NCI-H748 treated with DMSO at 0.1 percent for 48 hours (cell line): Measurements from ENCODE around the gene LRFN2.
A peak's percentile ranks its signal among the peaks of the same experiment; 100 is the strongest.

ENCODE experiments used
- DNase-seq: peaks from one replicate; lab custom pipeline; 2025; lab: John Stamatoyannopoulos, UW

LRFN2 gene

DNA sequence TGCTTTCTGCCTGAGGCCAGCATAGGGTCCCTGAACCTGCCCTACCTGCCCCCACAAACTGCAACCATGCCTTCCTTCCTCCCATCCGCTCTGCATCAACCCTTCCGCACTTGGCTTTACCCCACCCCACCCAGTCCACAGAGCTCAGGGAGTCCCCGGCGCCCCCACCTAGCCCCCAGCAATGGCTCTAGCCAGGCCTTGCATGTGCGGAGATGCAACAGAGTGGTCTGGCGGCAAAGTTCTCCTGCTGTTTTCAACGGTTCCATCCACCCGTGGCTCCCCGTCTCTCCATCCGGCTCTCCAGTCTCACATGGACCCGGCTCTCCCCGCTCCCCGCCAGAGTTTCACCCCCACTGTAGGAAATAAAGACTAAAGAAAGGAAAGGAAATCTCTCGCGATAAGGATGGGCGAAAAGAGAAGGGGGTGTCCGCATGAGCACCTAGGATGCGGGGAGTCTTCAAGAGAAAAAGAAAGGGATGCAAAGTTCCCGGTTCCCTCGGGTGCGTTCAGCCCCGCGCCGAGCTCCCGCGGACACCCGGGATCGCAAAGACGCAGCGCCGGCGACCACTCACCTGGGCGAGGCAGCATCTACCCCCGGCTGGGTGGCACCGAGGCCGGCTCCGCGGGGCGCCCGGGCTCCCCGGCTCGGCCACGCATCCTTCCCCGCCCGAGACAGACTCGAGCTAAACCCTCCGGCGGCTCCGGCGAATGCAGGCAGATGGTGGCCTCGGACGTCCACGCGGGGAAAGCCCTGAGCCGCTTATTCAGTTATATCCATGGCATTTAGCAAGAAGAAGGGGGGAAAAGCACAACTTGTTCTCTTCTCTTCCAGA lies 579 bp downstream of the LRFN2 start:
- DNase-seq: peak; percentile 54

DNA sequence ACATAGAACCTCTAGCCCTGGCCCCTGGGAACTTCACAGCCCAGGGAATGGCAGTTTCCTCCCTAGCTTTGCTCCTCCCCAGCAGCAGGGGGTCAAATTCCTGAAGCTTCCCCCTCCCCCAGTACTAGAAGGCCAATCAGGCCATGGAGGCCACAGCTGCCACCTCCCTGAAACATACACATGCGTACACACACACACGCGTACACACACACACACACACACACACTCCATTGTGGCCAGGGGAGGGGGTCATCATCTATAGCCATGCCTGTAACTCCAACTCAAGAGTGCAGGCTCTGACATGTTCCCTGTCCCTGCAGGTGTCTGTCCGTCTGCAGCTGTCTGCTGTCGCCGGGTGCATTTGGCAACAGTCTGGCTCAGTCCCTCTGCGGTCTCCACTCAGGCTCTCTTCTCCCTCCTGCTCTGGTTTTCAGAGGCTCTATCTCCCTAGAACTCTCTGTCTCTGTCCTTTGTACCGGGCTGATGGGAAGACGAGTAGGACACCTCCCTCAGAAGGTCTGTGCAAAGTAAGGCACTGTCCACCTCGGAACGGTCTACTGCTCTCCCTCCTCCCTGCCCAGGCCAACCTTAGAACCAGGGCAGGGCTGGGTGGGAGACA lies 1.4 kb downstream of the LRFN2 start:
- DNase-seq: peak; percentile 88

DNA sequence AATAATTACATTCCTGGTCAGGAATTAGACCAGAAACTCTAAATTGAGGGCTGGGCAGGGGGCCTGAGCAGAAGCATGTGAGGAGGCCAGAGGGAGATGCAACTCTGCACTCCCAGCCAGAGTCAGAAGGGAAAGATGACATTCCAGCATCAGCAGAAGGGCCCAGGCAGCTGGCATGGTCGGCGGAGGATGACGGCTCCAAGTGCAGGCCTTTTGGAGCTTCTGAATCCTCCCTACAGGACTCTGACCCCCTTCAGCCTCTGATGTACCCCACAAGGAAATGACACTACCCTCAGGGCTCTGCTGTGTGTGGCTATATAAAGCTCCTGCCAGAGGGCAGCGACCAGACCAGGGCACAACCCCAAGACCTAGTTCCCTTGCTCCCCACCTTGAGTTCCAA lies 1.9 kb downstream of the LRFN2 start:
- no peak for DNase-seq

DNA sequence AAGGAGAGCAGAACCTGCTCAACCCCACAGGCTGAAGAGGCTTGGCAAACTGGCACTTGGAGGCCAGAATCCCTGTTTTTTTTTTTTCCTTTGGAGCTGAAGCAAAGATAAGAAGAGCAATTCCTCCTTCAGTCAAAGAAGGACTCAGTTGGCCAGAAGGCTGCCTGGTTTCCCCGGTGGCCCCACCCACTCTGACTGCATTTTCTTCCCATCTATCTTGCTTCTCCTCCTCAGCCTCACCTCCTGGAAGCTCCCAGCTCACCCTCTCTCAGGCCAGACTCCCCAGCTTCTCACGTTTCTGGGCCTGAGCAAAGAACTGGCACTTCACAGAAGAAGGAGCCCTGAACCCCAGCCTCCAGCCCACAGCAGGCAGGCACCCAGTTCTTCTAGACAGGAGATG lies 2.4 kb downstream of the LRFN2 start:
- no peak for DNase-seq

DNA sequence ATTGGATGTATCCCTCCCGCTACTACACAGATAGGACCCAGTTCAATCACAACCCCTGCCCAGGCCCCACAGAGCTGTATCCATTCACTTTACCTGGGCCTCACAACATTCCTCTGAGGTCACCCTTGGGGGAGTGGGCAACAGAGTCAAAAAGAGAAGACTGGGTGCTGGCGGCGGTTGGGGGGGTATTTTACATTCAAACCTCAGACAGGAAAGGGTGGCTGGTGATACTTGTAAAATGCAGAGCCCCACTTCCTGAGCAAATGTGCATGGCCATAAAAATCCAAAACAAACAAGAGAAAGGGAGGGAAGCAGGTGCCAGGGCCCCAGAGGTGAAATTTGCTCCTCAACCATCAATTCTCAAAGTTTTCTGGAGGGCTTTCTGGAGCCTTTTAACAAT lies 3.5 kb downstream of the LRFN2 start:
- DNase-seq: no peak

DNA sequence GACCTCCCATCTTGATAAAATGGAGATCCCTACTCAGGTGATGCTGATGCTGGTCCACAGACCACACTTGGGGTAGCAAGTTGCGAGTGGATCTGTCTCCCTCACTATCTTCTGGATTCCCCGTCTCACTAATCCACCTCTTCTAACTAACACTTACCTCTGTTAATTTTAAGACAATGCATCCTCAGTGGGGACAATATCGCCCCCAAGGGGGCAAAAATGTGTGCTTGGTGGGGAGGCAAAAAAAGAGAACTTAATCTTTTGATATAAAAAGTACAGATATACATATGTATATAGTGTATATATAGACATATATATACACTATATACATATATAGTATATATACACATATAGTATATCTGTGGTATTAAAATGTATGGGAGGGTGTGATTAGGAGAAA lies 4.3 kb downstream of the LRFN2 start:
- no peak for DNase-seq

DNA sequence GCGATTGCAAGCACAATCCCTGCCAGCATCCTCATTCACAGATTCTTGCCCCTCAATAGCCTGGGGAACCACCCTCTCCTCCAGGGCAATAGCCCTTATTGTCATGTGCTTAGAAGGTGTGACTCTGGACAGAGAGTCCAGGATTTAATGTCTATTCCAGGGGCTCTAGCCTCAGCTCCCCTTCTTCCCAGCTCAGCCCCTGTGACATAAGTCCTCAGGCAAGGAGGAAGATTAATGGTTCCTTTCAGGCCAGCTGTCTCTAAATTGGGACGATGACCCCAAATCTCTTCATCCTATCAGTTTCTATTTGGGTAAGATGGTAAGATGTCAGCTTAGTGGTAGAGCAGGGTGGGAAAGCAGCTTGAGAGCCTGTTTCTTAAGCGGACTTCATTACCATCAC lies 8.1 kb downstream of the LRFN2 start:
- no peak for DNase-seq

DNA sequence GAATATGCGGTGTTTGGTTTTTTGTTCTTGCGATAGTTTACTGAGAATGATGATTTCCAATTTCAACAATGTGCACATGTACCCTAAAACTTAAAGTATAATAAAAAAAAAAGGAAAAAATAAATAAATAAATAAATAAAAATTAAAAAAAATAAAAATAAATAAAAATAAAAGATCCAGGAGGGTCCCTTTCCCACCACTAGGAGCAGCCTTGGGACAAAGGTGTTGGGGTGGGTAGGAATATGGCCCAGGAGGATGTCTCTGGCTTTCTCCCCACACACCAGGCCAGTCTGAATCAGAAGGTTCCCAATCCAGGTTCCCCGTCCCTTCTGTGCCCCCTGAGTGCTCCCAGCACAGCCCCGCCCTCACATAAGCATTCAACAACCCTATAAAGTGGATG lies 9.5 kb downstream of the LRFN2 start:
- DNase-seq: no peak

DNA sequence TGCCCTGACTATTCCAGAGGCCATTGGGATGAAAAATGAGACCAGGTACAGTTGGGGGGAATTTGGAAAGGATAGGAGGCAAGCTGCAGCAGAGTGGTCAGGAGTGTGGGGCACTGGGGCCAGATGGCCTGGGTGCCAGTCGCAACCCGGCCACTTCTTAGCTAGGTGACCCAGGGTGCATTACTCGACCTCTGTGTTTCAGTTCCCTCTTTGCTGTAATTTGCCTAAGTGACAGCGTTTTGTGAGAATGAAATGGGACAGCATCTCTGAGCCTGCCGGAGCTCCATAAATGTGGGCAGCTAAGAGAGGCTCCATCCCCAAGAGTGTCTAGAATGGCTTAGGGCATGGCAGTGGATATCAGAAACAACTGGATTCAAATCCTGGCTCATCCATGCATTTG lies 13.9 kb downstream of the LRFN2 start:
- DNase-seq: no peak

DNA sequence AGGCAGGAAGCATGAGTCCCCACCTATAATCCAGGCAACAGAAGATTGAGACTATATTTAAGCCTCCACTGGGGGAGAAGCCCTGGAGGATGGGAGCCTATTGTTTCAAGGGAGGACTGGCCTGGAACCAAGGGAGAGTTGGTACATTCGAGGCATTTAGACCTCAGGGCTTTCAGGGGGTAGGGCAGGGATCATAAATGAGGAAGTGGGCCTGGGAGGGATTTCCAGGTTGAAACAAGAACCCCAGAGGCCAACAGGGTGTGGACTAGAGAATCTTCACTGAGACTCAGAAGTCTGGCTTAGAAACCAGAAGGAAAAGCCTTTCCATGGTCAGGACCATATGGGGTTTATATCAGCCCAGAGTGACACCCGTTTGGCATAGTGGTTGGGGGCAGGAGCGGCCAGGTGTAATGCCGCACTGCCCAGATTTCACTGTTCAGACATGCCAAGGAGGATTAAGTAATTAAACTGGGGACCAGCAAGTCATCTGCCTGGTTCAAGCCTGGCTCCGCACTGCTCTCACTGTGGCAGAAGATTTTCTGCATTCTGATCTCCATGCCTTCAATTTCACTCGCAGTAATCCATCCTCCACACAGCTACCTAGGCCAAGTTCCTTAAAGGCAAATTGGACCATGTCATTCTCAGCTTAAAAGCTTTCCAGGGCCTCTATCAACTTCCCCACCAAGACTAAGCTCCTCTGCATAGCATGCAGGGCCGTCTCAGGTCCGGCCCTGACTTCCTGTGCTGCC lies 17.8 kb downstream of the LRFN2 start:
- no peak for DNase-seq

DNA sequence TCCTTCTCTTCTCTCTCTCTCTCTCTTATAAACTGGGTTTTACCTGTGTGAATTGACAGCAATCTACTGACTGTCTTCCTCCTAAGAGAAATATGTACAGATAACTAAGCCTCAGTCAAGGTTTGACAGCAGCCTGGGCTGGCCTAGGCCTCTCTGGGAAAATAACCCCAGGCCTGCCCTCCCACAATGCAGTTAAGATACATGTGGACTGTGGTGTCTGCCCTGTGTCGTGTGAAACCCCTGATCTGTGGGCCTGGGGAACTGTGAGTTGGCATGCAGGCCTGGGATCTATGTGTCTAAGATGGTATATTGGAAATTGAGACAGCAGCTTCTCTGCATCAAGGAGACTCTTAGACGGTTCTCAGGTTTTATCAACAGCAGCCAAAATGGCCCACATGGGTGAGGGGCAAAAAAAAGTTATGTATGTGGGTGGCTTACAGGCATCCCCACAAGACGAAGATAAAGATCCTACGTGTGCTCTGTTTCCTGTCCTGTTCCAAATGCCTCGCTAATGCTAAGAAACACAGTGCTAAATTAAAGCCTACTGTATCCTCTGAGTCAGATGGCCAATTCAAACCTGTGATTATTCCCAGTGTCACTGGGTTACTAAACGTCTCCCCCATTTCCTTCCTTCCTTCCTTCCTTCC lies 19.0 kb downstream of the LRFN2 start:
- no peak for DNase-seq

DNA sequence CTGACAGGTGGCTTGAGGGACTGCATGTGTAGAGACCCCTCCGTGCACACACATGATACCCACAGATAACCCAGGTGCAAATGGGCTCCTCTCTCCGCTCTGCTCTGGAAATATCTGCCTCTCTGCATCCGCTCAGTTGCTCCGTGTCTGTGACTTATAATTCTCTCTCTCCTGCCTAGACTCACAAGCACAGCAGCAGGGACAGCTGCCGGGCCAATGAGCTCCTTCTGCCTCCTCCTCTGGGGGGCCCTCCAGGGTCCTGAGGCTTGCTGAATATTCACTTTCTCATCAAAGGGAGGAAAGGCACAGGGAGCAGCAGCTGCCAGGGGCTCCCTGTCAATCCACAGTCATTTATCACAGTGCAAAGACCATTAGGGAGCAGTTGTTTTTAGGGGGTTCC lies 24.1 kb downstream of the LRFN2 start:
- DNase-seq: no peak

DNA sequence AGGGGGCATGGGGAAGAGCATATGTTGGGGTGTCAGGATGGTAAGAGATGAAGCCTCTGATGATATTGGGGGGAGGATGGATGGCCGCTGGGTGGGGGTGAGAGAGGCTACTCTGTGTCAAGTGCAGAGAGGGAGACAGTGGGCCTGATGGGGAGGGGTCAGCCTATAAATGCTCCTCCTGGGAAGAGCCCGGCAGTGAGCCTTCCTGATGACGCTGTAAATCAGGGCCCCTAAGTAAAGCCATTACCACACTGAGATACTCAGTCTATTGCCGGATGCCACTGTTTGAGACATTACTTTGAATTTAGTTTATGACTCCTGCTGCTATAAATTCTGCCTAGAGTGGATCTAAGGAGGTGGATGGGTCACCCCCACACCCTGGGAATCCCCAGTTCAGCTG lies 28.1 kb downstream of the LRFN2 start:
- DNase-seq: no peak

DNA sequence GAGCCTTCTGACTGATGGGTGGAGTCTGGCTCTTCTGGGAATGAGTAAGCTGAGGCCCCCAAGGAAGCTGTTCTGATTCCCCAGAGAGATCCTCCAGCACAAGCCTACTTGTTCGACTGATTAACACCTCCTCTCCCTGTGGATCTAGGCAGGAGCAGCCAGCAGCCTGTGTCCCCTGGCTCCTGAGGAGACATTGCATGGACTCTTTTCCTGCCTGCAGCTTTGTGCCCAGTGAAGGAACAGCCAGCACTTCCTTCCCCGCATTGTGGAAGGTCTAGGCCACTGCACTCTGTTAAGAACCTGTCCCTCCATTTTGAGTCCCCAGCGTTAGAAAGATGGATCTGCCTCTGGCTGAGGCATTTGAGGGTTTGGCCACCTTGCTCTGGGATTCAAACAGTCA lies 29.1 kb downstream of the LRFN2 start:
- DNase-seq: no peak

DNA sequence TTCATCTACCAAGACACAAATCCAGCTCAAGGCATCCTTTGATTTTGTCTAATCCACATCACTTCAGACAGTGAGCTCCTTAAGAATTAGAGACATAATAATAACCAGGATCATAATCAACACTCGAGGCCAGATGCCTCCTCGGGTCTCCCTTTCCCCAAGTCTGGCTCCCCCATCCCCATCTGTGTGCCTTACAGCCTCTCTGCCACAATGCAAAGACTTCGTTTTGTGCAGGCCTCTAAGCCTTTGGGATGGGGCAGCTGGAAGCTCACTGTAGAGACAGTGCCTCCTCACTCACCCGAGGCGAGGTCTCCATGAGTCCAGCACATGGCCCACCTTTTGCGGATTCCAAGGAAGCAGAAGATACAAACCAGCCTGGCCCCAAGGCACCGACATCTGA lies 30.3 kb downstream of the LRFN2 start:
- DNase-seq: no peak

DNA sequence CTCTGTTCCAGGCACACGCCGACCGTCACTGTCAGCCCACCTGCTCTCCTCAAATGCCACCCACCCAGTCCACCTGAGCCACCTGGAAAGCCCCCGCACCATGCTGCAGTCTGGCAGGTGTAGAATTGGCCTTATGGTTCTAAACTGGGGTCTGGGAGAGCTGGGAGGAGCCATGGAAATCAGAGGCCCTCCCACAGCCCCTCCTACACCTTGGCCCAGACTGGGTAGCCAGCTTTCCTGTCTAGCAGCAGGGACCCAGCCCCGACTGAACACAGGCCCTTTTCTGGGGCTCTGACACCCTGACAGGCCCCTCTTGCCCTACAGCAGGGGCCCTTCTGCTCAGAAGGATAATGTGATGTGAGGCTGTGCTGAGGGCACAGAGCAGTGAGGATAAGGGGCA lies 31.1 kb downstream of the LRFN2 start:
- DNase-seq: no peak

DNA sequence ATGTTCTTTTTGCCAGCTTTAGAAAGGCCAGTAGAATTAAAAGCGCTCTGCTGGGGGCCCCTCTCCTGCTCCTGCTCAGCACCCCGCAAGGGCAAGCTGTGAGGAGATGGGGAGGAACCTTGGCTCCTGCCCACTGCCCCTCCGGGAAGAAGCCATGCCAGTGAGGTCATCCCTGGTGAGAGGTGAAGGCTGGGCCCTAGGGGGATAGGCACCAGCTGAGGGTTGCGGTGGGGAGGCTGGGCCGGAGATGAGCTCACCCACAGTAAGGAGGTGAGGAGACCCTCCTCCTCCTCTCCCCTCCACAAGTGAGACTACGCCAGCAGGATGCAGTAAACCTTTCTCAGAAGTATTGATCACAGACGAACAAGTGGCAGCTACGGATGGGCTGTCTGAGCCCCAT lies 32.1 kb downstream of the LRFN2 start:
- DNase-seq: no peak

DNA sequence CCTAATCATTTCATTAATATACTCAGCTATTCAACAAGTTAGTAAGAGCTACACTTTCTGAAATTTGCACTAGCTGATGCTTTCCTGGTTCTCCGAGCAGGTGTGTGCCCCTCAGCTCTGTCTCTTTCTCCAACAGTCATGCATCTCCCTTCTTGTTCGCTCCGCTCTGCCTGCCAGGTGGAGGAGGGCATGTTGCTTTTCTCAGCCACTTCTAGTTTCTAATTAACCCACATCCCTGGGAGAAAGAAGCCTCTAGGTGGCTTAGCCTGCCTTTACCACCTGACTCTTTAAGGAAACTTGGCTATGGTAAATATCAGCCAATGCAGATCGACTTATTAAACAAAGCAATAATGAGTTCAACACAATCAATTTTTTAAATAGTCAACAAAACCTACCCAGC lies 34.2 kb downstream of the LRFN2 start:
- DNase-seq: no peak

DNA sequence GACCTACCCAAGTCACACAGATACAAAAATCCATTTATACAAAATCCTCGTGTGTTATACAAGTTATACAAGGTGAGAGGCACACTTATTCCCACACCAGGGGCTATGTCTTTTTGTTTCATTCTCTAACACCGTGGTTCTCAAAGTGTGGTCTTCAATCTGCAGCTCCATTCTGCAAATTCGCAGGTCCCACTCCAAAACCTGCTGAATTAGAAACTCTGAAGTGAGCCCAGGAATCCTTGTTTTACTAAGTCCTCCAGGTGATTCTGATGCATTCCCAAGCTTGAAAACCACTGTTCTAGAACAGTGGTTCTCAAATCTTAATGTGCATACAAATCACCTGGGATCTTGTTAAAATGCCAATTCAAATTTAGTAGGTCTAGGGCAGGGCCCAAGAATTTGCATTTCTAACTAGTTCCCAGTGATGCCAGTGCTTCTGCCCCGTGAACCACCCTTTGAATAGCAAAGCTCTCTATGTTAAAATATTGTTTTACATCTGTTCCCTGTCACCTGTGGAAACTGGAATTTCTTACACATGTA lies 35.1 kb downstream of the LRFN2 start:
- no peak for DNase-seq

DNA sequence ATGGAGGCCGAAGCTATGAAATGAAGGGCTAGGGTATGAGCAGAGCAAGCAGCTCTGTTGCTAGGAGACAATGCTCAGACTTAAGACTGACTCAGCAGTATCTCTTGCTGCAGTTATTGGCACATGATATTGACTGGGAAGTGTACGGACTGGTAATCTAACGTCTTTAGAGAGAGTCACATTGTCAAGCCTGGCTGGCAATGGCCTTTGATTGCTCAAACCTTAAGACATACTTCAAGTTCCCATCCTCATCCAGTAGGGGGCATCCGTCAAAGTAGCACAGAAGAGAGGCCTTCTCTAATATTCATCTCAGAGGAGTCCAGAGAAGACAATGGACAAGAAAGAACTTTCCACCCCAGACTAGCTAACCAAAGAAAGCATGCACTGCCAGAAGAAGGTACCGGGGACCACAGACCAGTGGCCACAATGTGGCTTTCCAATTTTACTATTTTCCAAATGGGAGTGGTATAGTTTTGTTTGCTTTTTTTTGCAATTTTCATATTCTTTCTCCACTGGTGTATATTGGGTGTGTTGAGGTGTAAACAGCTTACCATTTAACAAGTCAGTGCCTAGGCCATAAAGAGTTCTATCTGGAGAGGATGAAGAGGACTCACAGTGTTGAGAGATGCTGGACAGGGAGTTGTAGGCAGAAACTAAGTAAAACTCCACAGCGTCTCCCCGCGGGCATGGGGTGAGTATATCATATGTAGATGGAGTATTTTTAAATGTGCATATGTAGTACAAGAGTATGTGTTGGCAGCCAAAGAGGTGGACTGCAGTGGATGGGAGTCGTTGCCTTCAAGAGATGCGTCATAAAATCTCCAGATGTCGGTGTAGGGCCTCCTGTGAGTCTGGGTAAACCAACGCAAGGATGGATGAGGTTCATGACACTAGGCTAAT lies 36.7 kb downstream of the LRFN2 start:
- peak; percentile 30 for DNase-seq

DNA sequence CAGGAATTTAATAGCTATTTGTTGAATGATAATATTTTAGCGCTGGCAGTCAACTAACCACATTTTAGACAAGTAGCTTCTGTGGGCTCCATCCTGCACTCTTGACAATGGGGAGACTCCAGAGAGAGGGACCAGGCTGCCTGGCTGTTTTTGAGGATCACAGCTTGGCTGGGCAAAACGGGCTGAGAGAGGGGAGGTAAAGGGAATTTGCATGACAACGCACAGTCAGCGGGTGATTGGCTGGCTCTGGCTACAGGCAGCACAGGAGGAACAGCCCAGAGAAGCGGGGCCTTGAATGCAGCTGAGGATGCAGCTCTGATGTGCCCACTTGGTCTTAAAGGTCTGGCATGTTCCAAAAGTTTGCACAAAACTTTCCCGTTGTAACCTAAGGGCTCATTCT lies 41.2 kb downstream of the LRFN2 start:
- DNase-seq: no peak
